IPS-18a (cell line): ENCODE data around the gene ZNF266.

ENCODE experiments used
- H3K27ac ChIP-seq: one replicate; pipeline ENCODE4 v1.5.1; 2013; ENCODE audit warnings: low read length
- H3K27me3 ChIP-seq: one replicate; pipeline ENCODE4 v1.6.1; 2013; ENCODE audit warnings: mild to moderate bottlenecking, low read length; ENCODE audit not compliant: control insufficient read depth, insufficient read depth
- H3K36me3 ChIP-seq: one replicate; pipeline ENCODE4 v1.6.1; 2013; ENCODE audit warnings: low read depth, low read length; ENCODE audit not compliant: control insufficient read depth
- H3K4me1 ChIP-seq: one replicate; pipeline ENCODE4 v1.6.1; 2013; ENCODE audit warnings: low read depth, low read length; ENCODE audit not compliant: control insufficient read depth
- H3K4me3 ChIP-seq: one replicate; pipeline ENCODE4 v1.5.1; 2013; ENCODE audit warnings: low read length
- H3K9ac ChIP-seq: one replicate; pipeline ENCODE4 v1.6.1; 2013; ENCODE audit warnings: mild to moderate bottlenecking, low read length, moderate library complexity
- H3K9me3 ChIP-seq: one replicate; pipeline ENCODE4 v1.6.1; 2013; ENCODE audit warnings: low read depth, low read length; ENCODE audit not compliant: control insufficient read depth

Gene ZNF266

GRCh38 chr19:9427941-9428340 is 7.4 kb downstream of the ZNF266 start:
- H3K27me3 ChIP-seq = no peaks in the 10 kb centered on the region
- H3K9me3 ChIP-seq = no peaks in the 10 kb centered on the region
- H3K4me3 ChIP-seq = no peak overlapping the region
- no peak overlapping the region for H3K27ac ChIP-seq
- H3K9ac ChIP-seq = no peak overlapping the region
- no peaks in the 10 kb centered on the region for H3K4me1 ChIP-seq
- peaks cover 2% of the 10 kb centered on the region for H3K36me3 ChIP-seq

GRCh38 chr19:9413240-9413954 is 22.0 kb downstream of the ZNF266 start:
- H3K9ac ChIP-seq = no peak overlapping the region
- no peak overlapping the region for H3K4me3 ChIP-seq
- no peak overlapping the region for H3K27ac ChIP-seq
- H3K36me3 ChIP-seq = peaks cover 46% of the 10 kb centered on the region
- H3K27me3 ChIP-seq = no peaks in the 10 kb centered on the region
- peaks cover 78% of the 10 kb centered on the region for H3K9me3 ChIP-seq
- no peaks in the 10 kb centered on the region for H3K4me1 ChIP-seq

DNA sequence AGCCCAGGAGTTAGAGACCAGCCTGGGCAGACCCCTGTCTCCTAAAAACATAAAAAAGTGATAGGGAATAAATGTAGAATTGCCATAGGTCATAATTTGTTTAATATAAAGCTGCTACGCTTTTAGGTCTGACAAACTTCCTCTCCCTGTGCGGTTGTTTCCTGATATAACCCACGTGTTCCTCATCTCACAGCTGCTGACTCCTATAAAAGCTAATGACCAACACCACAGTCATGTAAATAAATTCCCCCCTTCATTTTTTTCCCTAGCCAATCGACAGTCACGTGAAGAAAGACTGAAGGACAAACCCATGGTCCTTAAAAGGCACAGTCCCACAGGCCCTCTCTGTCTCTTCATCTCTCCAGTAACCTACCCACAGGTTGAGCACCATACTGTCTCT is 27.5 kb downstream of the ZNF266 start:
- H3K27ac ChIP-seq = no peak overlapping the region
- no peaks in the 10 kb centered on the region for H3K4me1 ChIP-seq
- no peaks in the 10 kb centered on the region for H3K27me3 ChIP-seq
- H3K9me3 ChIP-seq = peaks cover 70% of the 10 kb centered on the region
- no peak overlapping the region for H3K4me3 ChIP-seq
- no peak overlapping the region for H3K9ac ChIP-seq
- H3K36me3 ChIP-seq = no peaks in the 10 kb centered on the region

GRCh38 chr19:9406798-9407352 is 28.5 kb downstream of the ZNF266 start:
- H3K4me3 ChIP-seq = peak overlapping the region; percentile 39
- H3K9me3 ChIP-seq = peaks cover 60% of the 10 kb centered on the region
- H3K9ac ChIP-seq = no peak overlapping the region

DNA sequence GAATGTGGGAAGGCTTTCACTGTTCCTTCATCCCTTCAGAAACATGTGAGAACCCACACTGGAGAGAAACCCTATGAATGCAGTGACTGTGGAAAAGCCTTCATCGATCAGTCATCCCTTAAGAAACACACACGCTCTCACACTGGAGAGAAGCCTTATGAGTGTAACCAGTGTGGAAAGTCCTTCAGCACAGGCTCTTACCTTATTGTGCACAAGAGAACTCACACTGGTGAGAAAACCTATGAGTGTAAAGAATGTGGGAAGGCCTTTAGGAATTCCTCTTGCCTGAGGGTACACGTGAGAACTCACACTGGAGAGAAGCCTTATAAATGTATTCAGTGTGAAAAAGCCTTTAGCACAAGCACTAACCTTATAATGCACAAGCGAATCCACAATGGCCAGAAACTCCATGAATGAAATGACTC is 54.0 kb downstream of the ZNF266 start:
- H3K4me3 ChIP-seq = no peak overlapping the region
- no peaks in the 10 kb centered on the region for H3K27me3 ChIP-seq
- no peak overlapping the region for H3K27ac ChIP-seq
- peaks cover 94% of the 10 kb centered on the region for H3K9me3 ChIP-seq
- H3K9ac ChIP-seq = no peak overlapping the region
- peaks cover 32% of the 10 kb centered on the region for H3K36me3 ChIP-seq
- no peaks in the 10 kb centered on the region for H3K4me1 ChIP-seq

More at GRCh38 chr19:9406798-9407352, 28.5 kb downstream of the ZNF266 start:
- no peaks in the 10 kb centered on the region for H3K4me1 ChIP-seq
- no peak overlapping the region for H3K27ac ChIP-seq
- no peaks in the 10 kb centered on the region for H3K36me3 ChIP-seq
- no peaks in the 10 kb centered on the region for H3K27me3 ChIP-seq

DNA sequence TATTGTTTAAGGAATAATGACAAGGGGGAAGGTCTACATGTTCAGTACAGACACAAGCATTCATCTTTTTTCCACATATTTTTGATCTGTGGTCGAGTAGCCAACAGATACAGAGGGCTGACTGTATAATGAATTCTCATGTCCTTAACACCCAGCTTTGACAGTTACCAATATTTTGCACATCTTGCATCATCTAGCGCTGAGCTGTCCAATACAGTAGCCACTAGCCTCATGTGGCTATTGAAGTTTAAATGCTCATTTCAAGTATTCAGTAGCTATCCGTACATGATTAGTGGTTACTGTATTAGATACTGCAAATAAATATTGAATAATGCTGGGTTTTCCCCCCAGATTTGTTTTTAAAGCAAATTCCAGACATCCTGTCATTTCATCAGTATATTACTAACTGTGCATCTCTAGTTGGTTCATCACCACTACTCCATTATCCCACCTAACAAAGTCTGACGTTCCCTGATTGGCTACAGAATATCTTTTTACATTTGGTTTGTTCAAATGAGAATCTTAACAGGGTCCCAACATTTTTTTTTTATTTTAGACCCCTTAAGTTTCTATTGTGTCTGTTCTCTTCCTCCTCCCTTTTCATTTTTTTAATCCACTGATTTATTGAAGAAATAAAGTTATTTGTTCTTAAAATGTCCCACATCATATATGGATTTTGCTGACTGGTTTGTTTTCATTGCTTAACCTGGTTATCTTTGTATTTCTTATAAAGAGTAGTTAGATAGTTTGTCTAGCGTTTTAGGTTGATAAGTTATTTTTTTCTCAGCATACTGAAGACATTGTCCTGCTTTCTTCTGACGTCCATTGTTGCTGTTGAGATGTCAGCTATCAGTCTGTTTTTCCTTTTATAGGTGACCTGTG is 64.4 kb downstream of the ZNF266 start:
- Histone ChIP-seq H3K4me3 (no peak overlapping the region), H3K27ac (no peak overlapping the region), H3K36me3 (no peaks in the 10 kb centered on the region), H3K4me1 (no peaks in the 10 kb centered on the region), H3K9ac (no peak overlapping the region), H3K27me3 (no peaks in the 10 kb centered on the region), H3K9me3 (peaks cover 67% of the 10 kb centered on the region)

GRCh38 chr19:9362905-9363304 is 72.5 kb downstream of the ZNF266 start, which contains the start of gene ZNF177:
ZNF177 (plus strand) TSS chr19:9363013; CDS start chr19:9378312, 15,299 bp downstream.
- H3K4me1 ChIP-seq = no peaks in the 10 kb centered on the region
- H3K9ac ChIP-seq = no peak within 1 kb of the TSS
- no peak within 1 kb of the TSS for H3K4me3 ChIP-seq
- no peaks in the 10 kb centered on the region for H3K27me3 ChIP-seq
- H3K9me3 ChIP-seq = peaks cover 50% of the 10 kb centered on the region
- H3K36me3 ChIP-seq = no peaks in the 10 kb centered on the region
- no peak within 1 kb of the TSS for H3K27ac ChIP-seq
